Stomach (tissue), 9 donors: ENCODE results near the gene SPAG16. TPM values are rescaled to one million over a fixed set of nuclear protein-coding genes. Genes with fewer than 3 reads are reported as not detected.

Source experiments
- DNase-seq, 2 donors: peaks; one replicate each; pipeline versions ENCODE4 v3.0.0 to v3.0.0-alpha.2; 2013 to 2019
- H3K27ac ChIP-seq, 5 donors: fragments of 200-600 bp in 4 of 5; sonication (generic) in 4 of 5; one replicate each; pipeline ENCODE4 v1.5.1; 2013 to 2019; ENCODE audit warnings: mild to moderate bottlenecking in 1 of 5, moderate library complexity in 1 of 5
- H3K27me3 ChIP-seq, 3 donors: fragments of 200-600 bp; sonication (generic); one replicate each; pipeline ENCODE4 v1.5.1; 2017 to 2019; ENCODE audit warnings: mixed run types in 1 of 3
- H3K36me3 ChIP-seq, 4 donors: fragments of 200-600 bp; sonication (generic); 1 replicate in 3 of 4; 2 replicates in 1 of 4; pipeline ENCODE4 v1.5.1; 2016 to 2019
- H3K4me1 ChIP-seq, 4 donors: fragments of 200-600 bp; sonication (generic); one replicate each; pipeline ENCODE4 v1.5.1; 2016 to 2019
- H3K4me3 ChIP-seq, 4 donors: fragments of 200-600 bp; sonication (generic) in 3 of 4; one replicate each; pipeline ENCODE4 v1.5.1; 2016 to 2019; ENCODE audit warnings: mild to moderate bottlenecking in 1 of 4
- H3K9me3 ChIP-seq, 4 donors: fragments of 200-600 bp; sonication (generic); one replicate each; pipeline ENCODE4 v1.5.1; 2016 to 2019
- CTCF ChIP-seq, 7 experiments: fragments of 450-650 bp in 4 of 7; fragments of 200-600 bp in 3 of 7; sonication (generic) in 3 of 7; IDR thresholded peaks; one replicate each; pipeline ENCODE4 v1.5.1; 2016 to 2019; ENCODE audit warnings: antibody characterized with exemption in 7 of 7, control low read depth in 2 of 7, mild to moderate bottlenecking in 1 of 7
- EP300 ChIP-seq: sonication (generic); formaldehyde crosslinking; IDR thresholded peaks from one replicate; pipeline ENCODE4 v1.6.1; 2017; ENCODE audit warnings: antibody characterized with exemption
- POLR2A ChIP-seq, 4 donors: fragments of 450-650 bp; IDR thresholded peaks; one replicate each; pipeline ENCODE4 v1.6.1; 2016; ENCODE audit warnings: antibody characterized with exemption in 4 of 4, control low read depth in 2 of 4, mild to moderate bottlenecking in 1 of 4, moderate library complexity in 1 of 4
- POLR2AphosphoS5 ChIP-seq, 3 donors: sonication (generic); formaldehyde crosslinking; IDR thresholded peaks; one replicate each; pipeline ENCODE4 v1.6.1; 2016; ENCODE audit warnings: antibody characterized with exemption in 3 of 3
- WGBS, 5 donors: extraction: QIAGEN DNeasy Blood & Tissue Kit in 3 of 5; methylation state at CpG; one replicate each; pipeline versions ENCODE4 v1.1.5 to v1.1.7; 2013 to 2018; 5-methylcytosine and 5-hydroxymethylcytosine counted together
- intact Hi-C: fragments of 100-400 bp; cut with DNase I; formaldehyde crosslinking; loops from one replicate; pipeline ENCODE4 v1.15.1; 2023; ENCODE audit warnings: low total_unique reads
- polyA plus RNA-seq, 3 donors: library from polyadenylated mRNA; stranded (reverse); fragments of 200-250 nt; gene quantifications; one replicate each; pipeline ENCODE4 v1.2.3, GENCODE V29; 2013
- total RNA-seq, 5 donors: library from RNA; depleted of rRNA; stranded (reverse); fragments of >200 nt; gene quantifications; one replicate each; pipeline versions ENCODE4 v1.1.0 to v1.2.3, GENCODE V29; 2014 to 2016
- donor health status: healthy with polysubstance abuse.
- donor health status: Bipolar disorder and iron deficiency.
- donor health status: healthy.

The SPAG16 gene
- total and polyA plus RNA-seq, 8 donors = 16.0 to 137 (median 34.4) TPM

GRCh38 chr2:214100488-214100887, 816.2 kb downstream of the SPAG16 start:
- no peak overlapping the region for H3K4me3 ChIP-seq
- no peaks in the 10 kb centered on the region for H3K36me3 ChIP-seq
- H3K9me3 ChIP-seq = no peaks in the 10 kb centered on the region
- DNase-seq = no peak
- WGBS, 5 donors = 77 to 82% (median 79%) methylated on average over 4 of the region's 4 CpGs
- no peaks in the 10 kb centered on the region for H3K4me1 ChIP-seq
- no peaks in the 10 kb centered on the region for H3K27me3 ChIP-seq
- TF ChIP-seq EP300 = no peak
- no peak for TF ChIP-seq POLR2AphosphoS5 (IDR thresholded peaks at IDR 0.05)
- no peak overlapping the region for H3K27ac ChIP-seq
- intact Hi-C loops = no loop called here

- Histone ChIP-seq H3K36me3 (no peaks in the 10 kb centered on the region), H3K4me1 (no peaks in the 10 kb centered on the region)
- 6 to 11% (median 9%) methylated on average over 5 of the region's 5 CpGs for WGBS, 5 donors
These were observed 819.2 kb downstream of the SPAG16 start for GRCh38 chr2:214103276-214104001.

GRCh38 chr2:214104219-214104618, 820.0 kb downstream of the SPAG16 start:
- Histone ChIP-seq H3K27me3 (no peaks in the 10 kb centered on the region), H3K27ac (no peak overlapping the region), H3K36me3 (no peaks in the 10 kb centered on the region), H3K4me3 (no peak overlapping the region), H3K9me3 (peaks cover 0 to 6% (median 0%) of the 10 kb centered on the region in 4 donors), H3K4me1 (no peaks in the 10 kb centered on the region)
- no peak for DNase-seq
- intact Hi-C loops = no loop called here
- TF ChIP-seq POLR2A (IDR thresholded peaks at IDR 0.05) (no peak), POLR2AphosphoS5 (IDR thresholded peaks at IDR 0.05) (no peak), EP300 (no peak), CTCF (IDR thresholded peaks at IDR 0.05) (no peak)
- 83 to 93% (median 84%) methylated on average over 3 of the region's 3 CpGs for WGBS, 5 donors

More at GRCh38 chr2:214103276-214104001, 819.2 kb downstream of the SPAG16 start:
- no peak for TF ChIP-seq EP300
- TF ChIP-seq CTCF (IDR thresholded peaks at IDR 0.05) = no peak
- TF ChIP-seq POLR2A (IDR thresholded peaks at IDR 0.05) = no peak
- no peak for TF ChIP-seq POLR2AphosphoS5 (IDR thresholded peaks at IDR 0.05)
- Histone ChIP-seq H3K27me3 (no peaks in the 10 kb centered on the region), H3K27ac (no peak overlapping the region), H3K9me3 (no peaks in the 10 kb centered on the region), H3K4me3 (no peak overlapping the region)
- peak in 1 of 2 donors; percentile 77 for DNase-seq
- intact Hi-C loops = no loop called here

GRCh38 chr2:214104967-214105366, 820.7 kb downstream of the SPAG16 start:
- H3K4me1 ChIP-seq = no peaks in the 10 kb centered on the region
- DNase-seq = no peak
- TF ChIP-seq POLR2AphosphoS5 (IDR thresholded peaks at IDR 0.05) = no peak
- no peak for TF ChIP-seq EP300
- TF ChIP-seq POLR2A (IDR thresholded peaks at IDR 0.05) = no peak
- no peak for TF ChIP-seq CTCF (IDR thresholded peaks at IDR 0.05)
- no peak overlapping the region for H3K27ac ChIP-seq
- WGBS, 5 donors = 84 to 90% (median 89%) methylated on average over 5 of the region's 5 CpGs
- intact Hi-C loops = no loop called here
- no peaks in the 10 kb centered on the region for H3K36me3 ChIP-seq
- H3K4me3 ChIP-seq = no peak overlapping the region
- H3K9me3 ChIP-seq = peaks cover 0 to 8% (median 0%) of the 10 kb centered on the region in 4 donors
- H3K27me3 ChIP-seq = no peaks in the 10 kb centered on the region

GRCh38 chr2:214107726-214108125, 823.5 kb downstream of the SPAG16 start:
- no peak overlapping the region for H3K27ac ChIP-seq
- TF ChIP-seq EP300 = no peak
- TF ChIP-seq POLR2A (IDR thresholded peaks at IDR 0.05) = no peak
- no peak for TF ChIP-seq CTCF (IDR thresholded peaks at IDR 0.05)
- no peak for TF ChIP-seq POLR2AphosphoS5 (IDR thresholded peaks at IDR 0.05)
- 77 to 88% (median 85%) methylated on average over 1 of the region's 1 CpG for WGBS, 5 donors
- H3K4me3 ChIP-seq = no peak overlapping the region
- no peaks in the 10 kb centered on the region for H3K36me3 ChIP-seq
- H3K27me3 ChIP-seq = no peaks in the 10 kb centered on the region
- peaks cover 0 to 14% (median 0%) of the 10 kb centered on the region in 4 donors for H3K9me3 ChIP-seq
- H3K4me1 ChIP-seq = no peaks in the 10 kb centered on the region
- no peak for DNase-seq
- intact Hi-C loops = no loop called here
